T-helper 1 cell (primary cell): ENCODE measurements around the gene TEX29.

Experiments used
- DNase-seq, 5 donors: peaks; one replicate each; pipeline ENCODE4 v3.0.0-alpha.2; 2012 to 2020

TEX29 gene

DNA sequence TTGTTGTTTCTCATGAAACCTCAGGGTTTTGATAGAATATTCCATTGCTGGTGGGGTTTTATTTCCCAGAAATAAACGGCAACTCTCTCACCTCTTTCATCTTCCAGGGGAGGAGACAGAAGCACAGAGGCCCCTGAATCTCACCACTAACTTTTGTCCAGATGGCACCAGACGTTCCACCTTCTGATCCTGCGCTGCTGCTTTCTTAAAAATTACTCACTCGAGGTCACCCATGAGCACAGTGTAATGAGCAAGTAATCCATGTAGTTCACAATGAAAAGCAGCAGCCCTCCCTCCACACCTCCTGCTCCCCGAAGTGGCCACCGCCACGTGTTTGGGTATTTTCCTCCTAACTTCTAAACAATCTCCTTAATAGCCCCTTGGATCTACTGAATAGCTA is 51.3 kb downstream of the TEX29 start:
- no peak for DNase-seq

DNA sequence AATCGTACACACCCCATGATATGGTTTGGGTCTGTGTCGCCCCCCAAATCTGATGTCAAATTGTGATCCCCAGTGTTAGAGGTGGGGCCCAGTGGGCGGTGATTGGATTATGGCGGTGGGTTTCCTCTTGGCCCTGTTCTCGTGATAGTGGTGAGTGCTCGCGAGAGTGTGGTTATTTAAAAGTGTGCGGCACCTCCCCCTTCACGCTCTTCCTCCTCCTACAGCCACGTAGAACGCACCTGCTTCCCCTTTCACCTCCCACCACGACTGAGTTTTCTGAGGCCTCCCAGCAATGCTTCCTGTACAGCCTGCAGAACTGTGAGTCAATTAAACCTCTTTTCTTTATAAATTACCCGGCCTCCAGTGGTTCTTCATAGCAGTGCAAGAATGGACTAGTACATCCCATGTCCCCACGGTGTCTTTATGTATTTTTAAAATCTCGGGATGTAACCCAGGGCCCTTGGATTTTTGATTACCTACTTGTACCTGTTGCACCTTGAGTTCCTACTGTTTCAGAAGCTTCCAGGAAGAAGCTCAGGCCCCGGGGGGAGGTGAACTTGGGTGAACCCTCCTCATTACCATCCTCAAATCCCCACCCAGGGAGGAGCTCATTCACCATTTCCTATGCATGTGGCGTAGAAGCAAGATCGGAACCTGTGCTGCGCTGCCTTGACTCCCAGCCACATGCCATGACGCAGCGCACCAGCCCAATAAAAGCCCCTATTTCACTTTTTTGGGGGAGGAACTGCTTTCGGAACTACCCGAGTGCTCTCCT is 52.4 kb downstream of the TEX29 start:
- no peak for DNase-seq

- no peak for DNase-seq
These were observed 53.0 kb downstream of the TEX29 start for GRCh38 chr13:111373486-111373885.

- no peak for DNase-seq
These were observed 60.0 kb downstream of the TEX29 start for GRCh38 chr13:111380431-111380830.

GRCh38 chr13:111382411-111382810 is 62.0 kb downstream of the TEX29 start:
- no peak for DNase-seq

DNA sequence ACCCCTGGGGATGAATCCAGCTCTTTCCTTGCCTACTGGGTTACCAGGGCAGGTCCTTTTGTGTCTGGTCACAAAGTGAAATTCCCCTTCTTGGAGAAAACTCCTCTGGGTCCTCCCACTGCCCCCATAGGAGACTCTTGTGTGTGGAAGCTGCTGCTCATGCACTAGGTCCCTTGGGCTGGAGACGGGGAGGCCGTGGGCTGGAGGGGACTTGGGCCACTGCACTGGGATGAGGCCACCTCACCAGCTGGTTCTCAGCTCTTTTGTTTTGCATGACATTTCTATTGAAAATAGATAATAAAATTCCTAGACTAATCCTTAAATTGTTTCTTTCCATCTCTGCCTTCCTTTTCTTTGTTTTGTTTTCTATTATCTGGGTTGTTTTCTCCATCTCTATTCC is 62.4 kb downstream of the TEX29 start:
- no peak for DNase-seq

- DNase-seq, result no peak
These were observed 63.4 kb downstream of the TEX29 start for GRCh38 chr13:111383591-111384440.

DNA sequence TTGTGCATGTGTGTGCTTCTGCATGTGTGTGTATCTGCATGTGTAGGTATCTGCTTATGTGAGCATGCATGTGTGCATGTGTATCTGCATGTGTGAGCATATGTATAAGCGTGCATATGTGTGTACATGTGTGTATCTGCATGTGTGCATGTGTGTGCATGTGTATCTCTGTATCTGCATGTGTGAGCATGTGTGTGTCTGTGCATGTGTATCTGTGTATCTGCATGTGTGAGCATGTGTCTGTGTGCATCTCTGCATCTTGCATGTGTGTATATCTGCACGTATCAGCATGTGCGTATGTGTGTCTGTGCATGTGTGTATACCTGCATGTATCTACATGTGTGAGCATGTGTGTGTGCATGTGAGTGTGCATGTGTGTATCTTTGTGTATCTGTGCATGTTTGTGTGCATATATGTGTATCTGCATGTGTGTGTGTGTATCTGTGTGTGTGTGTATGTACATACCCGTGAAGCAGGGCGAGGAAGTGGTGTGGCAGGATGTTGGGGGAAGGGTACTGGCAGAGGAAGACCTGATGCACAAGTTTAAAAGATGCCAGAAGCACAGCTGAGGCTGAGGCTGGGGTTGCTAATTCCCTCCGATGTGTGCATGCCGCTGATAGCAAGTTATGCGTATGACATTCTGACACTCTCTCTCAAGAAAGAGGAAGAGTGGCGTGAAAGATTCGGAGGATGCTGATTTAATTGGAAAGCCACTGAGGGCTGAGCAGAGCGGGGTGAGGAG is 64.2 kb downstream of the TEX29 start:
- peak in 1 of 5 donors; percentile 30 for DNase-seq

DNA sequence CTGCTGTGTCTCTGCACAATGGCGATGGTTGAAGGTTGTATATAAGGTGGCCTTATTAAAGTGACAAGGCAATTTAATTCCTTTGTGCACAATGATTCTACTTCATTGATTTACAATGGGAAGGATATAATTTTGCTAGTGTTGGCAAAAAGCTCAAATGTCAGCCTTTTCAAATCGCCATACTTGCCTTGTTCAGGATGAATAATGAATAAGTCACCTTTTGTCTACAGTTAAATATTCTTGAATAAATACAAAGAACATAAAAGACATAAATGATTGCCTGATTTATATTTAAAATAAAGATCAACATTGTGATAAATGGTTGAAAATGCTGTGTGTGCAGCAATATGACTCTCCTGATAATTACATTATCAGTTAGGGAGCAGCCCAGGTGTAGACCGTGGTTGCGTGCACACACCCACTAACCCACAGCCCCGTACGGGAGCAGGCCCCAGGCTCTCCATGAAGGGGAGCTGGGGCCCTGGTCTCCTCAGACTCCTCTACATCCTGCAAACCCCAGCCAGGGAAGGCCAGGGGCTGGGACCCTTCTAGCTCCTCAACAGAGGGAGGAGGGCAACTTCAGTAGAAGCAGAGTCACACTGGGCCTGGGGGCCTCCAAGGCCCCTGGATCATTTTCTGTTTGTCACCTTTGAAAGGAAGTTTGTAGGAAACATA is 64.9 kb downstream of the TEX29 start:
- DNase-seq, result no peak

DNA sequence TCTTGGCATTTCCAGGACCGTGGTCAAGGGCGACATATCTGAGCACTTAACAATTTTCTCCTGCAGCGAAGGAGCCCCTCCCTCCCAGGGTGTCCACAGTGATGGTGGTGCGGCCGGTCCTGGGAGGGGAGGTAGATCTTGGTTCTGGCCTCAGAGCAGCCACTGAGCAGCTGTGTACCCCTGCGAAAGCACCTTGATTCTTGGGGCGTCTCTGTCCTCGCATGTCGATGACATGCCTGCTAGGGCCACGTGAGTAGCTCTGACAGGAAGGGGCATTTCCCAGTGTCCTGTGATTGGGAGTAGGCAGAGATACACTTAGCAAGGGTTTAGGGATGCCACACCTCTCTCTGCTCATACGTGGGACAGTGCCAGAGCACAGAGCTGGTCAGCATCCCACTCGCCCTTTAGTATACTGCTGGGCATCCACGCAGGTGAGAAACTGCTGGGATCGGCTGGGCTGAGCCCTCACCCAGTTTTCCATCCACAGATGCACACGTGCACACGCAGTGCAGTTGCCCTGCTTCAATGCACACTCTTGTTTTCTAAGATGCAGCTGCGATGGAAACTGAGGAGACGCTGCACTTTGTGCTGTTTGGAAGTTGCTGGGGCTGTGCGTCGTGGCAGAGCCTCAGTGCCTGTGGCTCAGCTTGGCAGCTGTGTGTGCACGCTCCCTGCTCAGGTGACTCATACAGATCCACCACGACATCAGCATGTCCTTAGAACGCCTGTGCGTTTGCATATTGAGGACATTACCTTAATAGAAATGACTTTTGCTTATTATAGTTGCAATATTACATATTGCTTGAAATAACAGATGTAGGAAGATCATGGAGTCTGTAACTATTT is 66.8 kb downstream of the TEX29 start:
- no peak for DNase-seq

DNA sequence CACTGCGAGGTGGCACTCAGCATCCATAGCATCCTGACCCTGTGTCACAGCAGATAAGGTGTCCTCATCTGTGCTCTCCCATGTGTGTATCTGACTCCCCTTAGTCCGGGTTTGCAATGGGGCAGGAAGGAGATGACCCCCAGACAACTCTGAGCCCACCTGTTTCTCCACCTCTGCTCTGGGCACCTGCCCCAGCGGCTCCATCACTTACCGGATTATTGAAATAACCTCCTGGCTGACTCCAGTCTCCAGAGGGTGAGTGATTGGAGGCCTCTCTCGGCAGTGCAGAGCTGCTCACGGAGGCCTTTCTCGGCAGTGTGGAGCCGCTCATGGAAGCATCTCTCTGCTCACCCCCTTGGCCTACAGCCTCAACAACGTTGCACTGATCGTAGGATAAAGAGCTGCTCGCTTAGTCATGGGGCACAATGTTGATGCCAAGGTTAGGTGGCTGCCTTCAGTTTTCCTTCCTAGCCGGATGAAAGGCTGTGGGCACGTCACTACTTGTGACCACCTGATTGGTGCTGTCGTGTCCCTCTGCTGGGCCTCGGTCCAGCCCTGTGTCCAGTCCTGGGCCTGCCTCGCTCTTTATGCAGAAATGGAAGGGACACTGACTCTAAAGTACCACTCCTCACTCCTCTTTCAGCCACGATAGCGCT is 67.6 kb downstream of the TEX29 start:
- DNase-seq, result no peak

DNA sequence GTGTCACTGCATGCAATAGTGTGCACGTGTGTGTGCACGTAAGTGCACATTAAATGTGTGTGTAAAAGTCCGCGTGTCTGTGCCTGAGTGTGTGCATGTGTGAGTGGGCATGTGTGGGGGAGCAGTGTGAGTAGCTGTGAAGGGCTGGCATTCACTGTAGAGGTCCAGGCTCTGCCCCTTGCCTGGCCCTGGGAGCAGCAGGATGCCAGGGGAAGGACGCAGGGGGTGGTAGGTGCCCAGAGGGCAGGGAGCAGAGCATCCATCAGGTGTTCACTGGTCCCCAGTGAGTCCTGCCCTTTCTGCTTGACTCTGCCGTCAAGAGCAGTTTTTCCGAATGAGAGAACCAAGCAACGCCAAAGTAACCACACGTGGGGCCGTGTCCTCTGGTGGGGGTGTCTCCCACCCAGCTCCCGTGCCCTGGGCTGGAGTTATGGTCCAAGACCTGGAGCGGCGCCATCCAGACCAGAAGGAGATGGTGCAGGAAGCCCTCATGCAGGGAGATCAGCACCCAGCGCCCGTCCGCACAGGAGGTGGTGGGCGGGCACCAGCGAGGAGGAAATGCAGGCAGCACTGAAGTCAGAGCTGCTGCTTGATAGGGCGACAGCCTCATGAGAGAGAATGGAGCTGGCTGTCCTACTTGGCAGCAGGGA is 68.5 kb downstream of the TEX29 start:
- no peak for DNase-seq

- DNase-seq, result no peak
These were observed 69.4 kb downstream of the TEX29 start for GRCh38 chr13:111389621-111390521.

DNA sequence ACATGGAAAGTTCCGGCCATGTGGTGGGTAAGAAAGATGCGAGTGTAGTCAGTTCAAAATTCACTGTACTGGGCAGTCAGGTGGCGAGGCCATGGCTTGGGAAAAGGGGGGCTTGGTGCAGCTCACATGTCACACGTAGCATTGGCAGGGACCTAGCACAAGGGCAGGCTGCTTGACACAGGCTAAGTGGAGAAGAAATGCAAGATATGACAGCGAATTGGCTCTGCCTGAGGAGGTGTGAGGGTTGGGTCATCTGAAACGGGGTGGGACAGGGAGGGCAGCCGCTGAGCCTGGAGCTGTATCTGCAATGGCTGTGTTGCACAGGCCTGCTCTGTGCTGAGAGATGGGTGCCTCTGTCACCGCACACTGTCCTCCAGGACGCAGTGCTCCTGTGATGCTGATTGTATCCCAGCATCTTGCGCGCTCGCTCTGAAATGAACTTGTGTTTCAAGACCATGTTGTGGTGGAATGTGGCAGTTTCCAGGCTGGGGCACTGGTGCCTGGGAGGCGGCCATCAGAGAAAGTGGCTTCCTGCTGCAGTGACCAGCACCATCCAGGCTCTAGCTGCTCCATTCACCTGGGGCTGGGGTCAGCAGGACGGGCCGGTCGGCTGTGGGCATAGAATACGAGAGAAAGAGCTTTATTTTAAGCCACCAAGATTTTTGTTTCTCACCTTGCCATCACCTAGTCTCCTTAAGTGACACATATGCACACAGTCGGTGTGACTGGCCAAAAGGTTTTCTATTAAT is 70.3 kb downstream of the TEX29 start:
- no peak for DNase-seq

- DNase-seq, result no peak
These were observed 72.0 kb downstream of the TEX29 start for GRCh38 chr13:111392486-111392885.

DNA sequence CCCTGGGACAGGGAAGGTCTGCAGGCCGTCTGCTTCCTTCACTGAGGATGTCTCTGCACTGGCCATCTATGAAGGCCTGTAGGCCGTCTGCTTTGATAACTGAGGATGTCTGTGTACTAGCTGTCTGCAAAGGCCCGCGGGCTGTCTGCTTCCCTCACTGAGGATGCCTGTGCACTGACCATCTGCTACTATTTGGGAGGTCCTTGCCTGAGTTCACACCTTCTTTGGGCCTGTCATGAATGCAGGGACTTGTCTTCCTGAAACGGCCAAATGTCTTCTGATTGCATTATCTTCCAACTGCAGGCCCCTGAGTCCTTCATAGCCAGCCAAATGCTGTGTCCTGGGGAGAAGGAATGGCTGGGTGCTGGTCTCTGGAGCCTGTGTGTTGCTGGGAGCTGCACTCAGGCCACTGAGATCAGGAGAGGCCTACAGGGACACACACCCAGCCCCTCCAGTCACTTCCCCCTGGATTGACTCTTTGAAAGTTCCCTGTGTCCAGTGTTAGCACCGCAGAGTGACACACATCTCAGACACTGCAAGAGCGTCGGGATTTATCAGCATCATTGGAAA is 72.9 kb downstream of the TEX29 start:
- DNase-seq, result no peak
